ENCODE results near the gene TNFRSF6B.
"Not testable (repeated sequence)": the region's sequence is repeated elsewhere in the genome, so short reads cannot be mapped to it uniquely, and the experiment has no call there.

Gene TNFRSF6B

GRCh38 chr20:63696628-63697356 lies at the start of gene TNFRSF6B:
TSS of gene TNFRSF6B (plus strand) at chr20:63696652. CDS start at chr20:63696768, 116 bp downstream.
- DNase-seq (ENCODE audit: low read depth, low spot score), result no peak

GRCh38 chr20:63648190-63648589 lies 48.3 kb upstream of the TNFRSF6B start:
- no peak for DNase-seq (ENCODE audit: low read depth, low spot score)

- peak; percentile 43 for DNase-seq (ENCODE audit: low read depth, low spot score)
These were observed 47.4 kb upstream of the TNFRSF6B start for GRCh38 chr20:63648895-63649589.

- not testable (repeated sequence) for DNase-seq (ENCODE audit: low read depth, low spot score)
These were observed 46.0 kb upstream of the TNFRSF6B start for GRCh38 chr20:63650486-63650885.

- DNase-seq (ENCODE audit: low read depth, low spot score), result no peak
These were observed 44.6 kb upstream of the TNFRSF6B start for GRCh38 chr20:63651942-63652191.

- peak; percentile 32 for DNase-seq (ENCODE audit: low read depth, low spot score)
These were observed 44.1 kb upstream of the TNFRSF6B start for GRCh38 chr20:63652192-63652980.

GRCh38 chr20:63653041-63653973 lies 43.1 kb upstream of the TNFRSF6B start, which contains the start of gene STMN3:
TSS of gene STMN3 (minus strand) at chr20:63653424. CDS start at chr20:63653345, 79 bp downstream.
- DNase-seq (ENCODE audit: low read depth, low spot score), result peak; percentile 96

GRCh38 chr20:63653974-63654668 lies 42.3 kb upstream of the TNFRSF6B start:
- DNase-seq (ENCODE audit: low read depth, low spot score), result peak; percentile 27

GRCh38 chr20:63655249-63655648 lies 41.2 kb upstream of the TNFRSF6B start:
- DNase-seq (ENCODE audit: low read depth, low spot score), result no peak

- DNase-seq (ENCODE audit: low read depth, low spot score), result no peak
These were observed 40.0 kb upstream of the TNFRSF6B start for GRCh38 chr20:63656451-63656850.

- no peak for DNase-seq (ENCODE audit: low read depth, low spot score)
These were observed 39.1 kb upstream of the TNFRSF6B start for GRCh38 chr20:63657260-63657936.

- peak; percentile 94 for DNase-seq (ENCODE audit: low read depth, low spot score)
These were observed 38.3 kb upstream of the TNFRSF6B start, which contains the start of gene RTEL1 for GRCh38 chr20:63657937-63658748. TSS of gene RTEL1 (plus strand) at chr20:63658312. CDS start at chr20:63659403, 1,091 bp downstream.

- no peak for DNase-seq (ENCODE audit: low read depth, low spot score)
These were observed 37.7 kb upstream of the TNFRSF6B start for GRCh38 chr20:63658749-63659187.

GRCh38 chr20:63659370-63659769 lies 37.1 kb upstream of the TNFRSF6B start:
- peak; percentile 63 for DNase-seq (ENCODE audit: low read depth, low spot score)

GRCh38 chr20:63660174-63660573 lies 36.3 kb upstream of the TNFRSF6B start:
- DNase-seq (ENCODE audit: low read depth, low spot score), result not testable (repeated sequence)

- no peak for DNase-seq (ENCODE audit: low read depth, low spot score)
These were observed 35.8 kb upstream of the TNFRSF6B start for GRCh38 chr20:63660622-63661021.

- no peak for DNase-seq (ENCODE audit: low read depth, low spot score)
These were observed 35.3 kb upstream of the TNFRSF6B start for GRCh38 chr20:63661108-63661507.

GRCh38 chr20:63661959-63662812 lies 34.3 kb upstream of the TNFRSF6B start:
- no peak for DNase-seq (ENCODE audit: low read depth, low spot score)
